HG03045 (cell line): Measurements from ENCODE around the gene ACE.

Experiments
- ATAC-seq: cut with Tn5 transposase; IDR thresholded peaks from one replicate; pipeline ENCODE4 v1.9.1; 2021; ENCODE audit warnings: mild to moderate bottlenecking, moderate library complexity; ENCODE audit not compliant: unreplicated experiment

Gene ACE

GRCh38 chr17:63476854-63477479 is at the start of gene ACE:
ACE (plus strand) TSS chr17:63477061; CDS start chr17:63477095, 34 bp downstream.
- no peak for ATAC-seq

- ATAC-seq: no peak
Measured at GRCh38 chr17:63429766-63430165, 47.1 kb upstream of the ACE start.

- ATAC-seq: no peak
Measured at GRCh38 chr17:63430223-63430622, 46.6 kb upstream of the ACE start.

- no peak for ATAC-seq
Measured at GRCh38 chr17:63431618-63431938, 45.3 kb upstream of the ACE start.

GRCh38 chr17:63431939-63432804 is 44.7 kb upstream of the ACE start:
- ATAC-seq: no peak

GRCh38 chr17:63433746-63434591 is 42.9 kb upstream of the ACE start:
- no peak for ATAC-seq

GRCh38 chr17:63434951-63435571 is 41.8 kb upstream of the ACE start:
- ATAC-seq: no peak

GRCh38 chr17:63435681-63436522 is 41.0 kb upstream of the ACE start:
- ATAC-seq: no peak

- ATAC-seq: no peak
Measured at GRCh38 chr17:63436523-63437110, 40.2 kb upstream of the ACE start.

- no peak for ATAC-seq
Measured at GRCh38 chr17:63437287-63438091, 39.4 kb upstream of the ACE start.

GRCh38 chr17:63438092-63439051 is 38.5 kb upstream of the ACE start:
- ATAC-seq: no peak

GRCh38 chr17:63439687-63440086 is 37.2 kb upstream of the ACE start:
- no peak for ATAC-seq

GRCh38 chr17:63440127-63440769 is 36.6 kb upstream of the ACE start:
- ATAC-seq: no peak

GRCh38 chr17:63440770-63441335 is 36.0 kb upstream of the ACE start:
- ATAC-seq: no peak

GRCh38 chr17:63441654-63442053 is 35.2 kb upstream of the ACE start:
- no peak for ATAC-seq

GRCh38 chr17:63442074-63442473 is 34.8 kb upstream of the ACE start:
- no peak for ATAC-seq

GRCh38 chr17:63442549-63443035 is 34.3 kb upstream of the ACE start:
- ATAC-seq: no peak
